Stimulated activated CD4-positive, alpha-beta T cell treated with anti-CD3 and anti-CD28 coated beads, Interleukin-12 subunit alpha, Interleukin-12 subunit beta, amount 100 ng/mL, for 24 hours (primary cell): ENCODE data around the gene C10orf88.

Experiments
- DNase-seq, 2 experiments: peaks; one replicate each; pipeline ENCODE4 v3.0.0-alpha.2; 2020; ENCODE audit warnings: low read depth in 2 of 2

C10orf88 gene

GRCh38 chr10:122953902-122954730, at the start of gene C10orf88:
TSS of gene C10orf88 (minus strand) at chr10:122954227. CDS start at chr10:122954178, 49 bp downstream.
- DNase-seq = peak; percentile 94 to 97

- no peak for DNase-seq
Measured at GRCh38 chr10:123001370-123001769, 47.3 kb upstream of the C10orf88 start.

GRCh38 chr10:123000155-123000554, 46.1 kb upstream of the C10orf88 start:
- no peak for DNase-seq

- no peak for DNase-seq
Measured at GRCh38 chr10:122999347-122999746, 45.3 kb upstream of the C10orf88 start.

- no peak for DNase-seq
Measured at GRCh38 chr10:122998934-122999333, 44.9 kb upstream of the C10orf88 start.

GRCh38 chr10:122998360-122998917, 44.4 kb upstream of the C10orf88 start:
- no peak for DNase-seq

- DNase-seq = no peak
Measured at GRCh38 chr10:122997864-122998263, 43.8 kb upstream of the C10orf88 start.

- DNase-seq = no peak
Measured at GRCh38 chr10:122995936-122996335, 41.9 kb upstream of the C10orf88 start.

GRCh38 chr10:122993797-122994336, 39.8 kb upstream of the C10orf88 start:
- DNase-seq = no peak

GRCh38 chr10:122992031-122992585, 38.1 kb upstream of the C10orf88 start:
- no peak for DNase-seq

GRCh38 chr10:122990278-122990677, 36.3 kb upstream of the C10orf88 start:
- DNase-seq = no peak

GRCh38 chr10:122988501-122988900, 34.5 kb upstream of the C10orf88 start:
- DNase-seq = no peak

GRCh38 chr10:122986335-122986734, 32.3 kb upstream of the C10orf88 start:
- no peak for DNase-seq

GRCh38 chr10:122984708-122985107, 30.7 kb upstream of the C10orf88 start:
- DNase-seq = no peak

- no peak for DNase-seq
Measured at GRCh38 chr10:122983898-122984297, 29.9 kb upstream of the C10orf88 start.

- no peak for DNase-seq
Measured at GRCh38 chr10:122981066-122981464, 27.0 kb upstream of the C10orf88 start.

- DNase-seq = peak; percentile 80 to 81
Measured at GRCh38 chr10:122980209-122981065, 26.4 kb upstream of the C10orf88 start, which contains the start of gene PSTK. TSS of gene PSTK (plus strand) at chr10:122980401. CDS start at chr10:122980480, 79 bp downstream.

GRCh38 chr10:122974543-122975064, 20.6 kb upstream of the C10orf88 start:
- DNase-seq = no peak

GRCh38 chr10:122974023-122974422, 20.0 kb upstream of the C10orf88 start:
- no peak for DNase-seq

- no peak for DNase-seq
Measured at GRCh38 chr10:122968698-122969097, 14.7 kb upstream of the C10orf88 start.

GRCh38 chr10:122966879-122967278, 12.9 kb upstream of the C10orf88 start:
- no peak for DNase-seq
